ENCODE results near the gene ZNF100. TPM values are rescaled to one million over a fixed set of nuclear protein-coding genes. Genes with fewer than 3 reads are reported as not detected.

ZNF100 gene
- total and polyA plus RNA-seq, 4 donors: 1.4 to 21.6 (median 9.5) TPM

Other genes starting within 250 kb of the ZNF100 start
- gene ZNF43, start 68.6 kb upstream of the ZNF100 start, total RNA-seq: 10 to 100 TPM; 15.1 to 26.3 TPM
- 1 to 10 TPM in 1 of 2 donors, under 1 TPM in 1; 0.88 to 4.0 TPM for gene ZNF43, start 68.6 kb upstream of the ZNF100 start, polyA plus RNA-seq
- 10 to 100 TPM; 12.6 to 23.2 TPM for gene ZNF208, start 243.4 kb upstream of the ZNF100 start, total RNA-seq
- gene ZNF208, start 243.4 kb upstream of the ZNF100 start, polyA plus RNA-seq: 1 to 10 TPM; 3.0 to 5.0 TPM